AG09319 (cell line): ENCODE data around the gene CASP10.

Source experiments
- DNase-seq: peaks from one replicate; pipeline ENCODE4 v3.0.0-alpha.2; 2010; ENCODE audit warnings: low read depth; ENCODE audit errors: extremely low read depth
- CTCF ChIP-seq: IDR thresholded peaks from 2 replicates; pipeline ENCODE4 v1.5.1; 2011; ENCODE audit warnings: low read depth, mild to moderate bottlenecking, inconsistent platforms, low read length, moderate library complexity

CASP10 gene

GRCh38 chr2:201264472-201265173 is 81.7 kb downstream of the CASP10 start:
- TF ChIP-seq CTCF: no peak

GRCh38 chr2:201266629-201267028 is 83.7 kb downstream of the CASP10 start:
- TF ChIP-seq CTCF: no peak
- no peak for DNase-seq

More at GRCh38 chr2:201264472-201265173, 81.7 kb downstream of the CASP10 start:
- no peak for DNase-seq

GRCh38 chr2:201267278-201268030 is 84.5 kb downstream of the CASP10 start:
- TF ChIP-seq CTCF: no peak

GRCh38 chr2:201269764-201270163 is 86.8 kb downstream of the CASP10 start:
- no peak for TF ChIP-seq CTCF
- no peak for DNase-seq

More at GRCh38 chr2:201267278-201268030, 84.5 kb downstream of the CASP10 start:
- DNase-seq: no peak

GRCh38 chr2:201270293-201271001 is 87.5 kb downstream of the CASP10 start:
- TF ChIP-seq CTCF: no peak
- no peak for DNase-seq

- DNase-seq: no peak
- TF ChIP-seq CTCF: no peak
Observed at GRCh38 chr2:201271917-201272316, 89.0 kb downstream of the CASP10 start.
